ENCODE results near the gene PARD3.

PARD3 gene

GRCh38 chr10:34825414-34825813 lies 10.3 kb upstream of the PARD3 start:
- in situ Hi-C loops (cut with HindIII; ENCODE audit: low sequenced_read_pairs): no loop called here

- in situ Hi-C loops (cut with HindIII; ENCODE audit: low sequenced_read_pairs): no loop called here
Measured at GRCh38 chr10:34824870-34825269, 9.8 kb upstream of the PARD3 start.

- in situ Hi-C loops (cut with HindIII; ENCODE audit: low sequenced_read_pairs): no loop called here
Measured at GRCh38 chr10:34821587-34822585, 6.8 kb upstream of the PARD3 start.

GRCh38 chr10:34817586-34817985 lies 2.5 kb upstream of the PARD3 start:
- in situ Hi-C loops (cut with HindIII; ENCODE audit: low sequenced_read_pairs): no loop called here

- in situ Hi-C loops (cut with HindIII; ENCODE audit: low sequenced_read_pairs): no loop called here
Measured at GRCh38 chr10:34817054-34817453, 2.0 kb upstream of the PARD3 start.

- in situ Hi-C loops (cut with HindIII; ENCODE audit: low sequenced_read_pairs): no loop called here
Measured at GRCh38 chr10:34816501-34817002, 1.5 kb upstream of the PARD3 start.

GRCh38 chr10:34816085-34816496 lies 995 bp upstream of the PARD3 start:
- in situ Hi-C loops (cut with HindIII; ENCODE audit: low sequenced_read_pairs): no loop called here

- in situ Hi-C loops (cut with HindIII; ENCODE audit: low sequenced_read_pairs): no loop called here
Measured at GRCh38 chr10:34814913-34815184, 247 bp downstream of the PARD3 start.

GRCh38 chr10:34814223-34814912 lies 728 bp downstream of the PARD3 start:
- in situ Hi-C loops (cut with HindIII; ENCODE audit: low sequenced_read_pairs): no loop called here

GRCh38 chr10:34813626-34814222 lies 1.4 kb downstream of the PARD3 start:
- in situ Hi-C loops (cut with HindIII; ENCODE audit: low sequenced_read_pairs): no loop called here

- in situ Hi-C loops (cut with HindIII; ENCODE audit: low sequenced_read_pairs): no loop called here
Measured at GRCh38 chr10:34812771-34813170, 2.3 kb downstream of the PARD3 start.

- in situ Hi-C loops (cut with HindIII; ENCODE audit: low sequenced_read_pairs): no loop called here
Measured at GRCh38 chr10:34811968-34812514, 3.1 kb downstream of the PARD3 start.

GRCh38 chr10:34811126-34811967 lies 3.7 kb downstream of the PARD3 start:
- in situ Hi-C loops (cut with HindIII; ENCODE audit: low sequenced_read_pairs): no loop called here

- in situ Hi-C loops (cut with HindIII; ENCODE audit: low sequenced_read_pairs): no loop called here
Measured at GRCh38 chr10:34809796-34810195, 5.3 kb downstream of the PARD3 start.

- in situ Hi-C loops (cut with HindIII; ENCODE audit: low sequenced_read_pairs): no loop called here
Measured at GRCh38 chr10:34808801-34809745, 6.0 kb downstream of the PARD3 start.

- in situ Hi-C loops (cut with HindIII; ENCODE audit: low sequenced_read_pairs): no loop called here
Measured at GRCh38 chr10:34808336-34808735, 6.8 kb downstream of the PARD3 start.

- in situ Hi-C loops (cut with HindIII; ENCODE audit: low sequenced_read_pairs): no loop called here
Measured at GRCh38 chr10:34804306-34804705, 10.8 kb downstream of the PARD3 start.

GRCh38 chr10:34802692-34803091 lies 12.4 kb downstream of the PARD3 start:
- in situ Hi-C loops (cut with HindIII; ENCODE audit: low sequenced_read_pairs): no loop called here

GRCh38 chr10:34801097-34801733 lies 13.9 kb downstream of the PARD3 start:
- in situ Hi-C loops (cut with HindIII; ENCODE audit: low sequenced_read_pairs): no loop called here

Measured in DLD1 (cell line).